HFF-Myc (cell line): ENCODE results near the gene HAUS3.

Source experiments
- DNase-seq: peaks from one replicate; pipeline ENCODE4 v3.0.0-alpha.2; 2011; ENCODE audit warnings: low read depth; ENCODE audit errors: extremely low read depth
- H3K4me3 ChIP-seq: replicated peaks from 2 replicates; pipeline ENCODE4 v1.5.1; 2011; ENCODE audit warnings: low read depth, mild to moderate bottlenecking, control low read depth, low read length
- CTCF ChIP-seq: IDR thresholded peaks from 2 replicates; pipeline ENCODE4 v1.5.1; 2012; ENCODE audit warnings: mild to moderate bottlenecking, low read depth, low read length, control low read depth; ENCODE audit errors: missing control alignments

The HAUS3 gene

GRCh38 chr4:2241410-2242353 is at the start of gene HAUS3, which contains the start of gene POLN:
Gene HAUS3, minus strand, starts transcription at chr4:2242121. Its CDS starts 1,175 bp downstream, at chr4:2240946.
Gene POLN, minus strand, starts transcription at chr4:2242121. Its CDS starts 12,890 bp downstream, at chr4:2229231.
- DNase-seq = peak; percentile 94

GRCh38 chr4:2290974-2291704 is 49.2 kb upstream of the HAUS3 start:
- no peak for TF ChIP-seq CTCF
- no peak overlapping the region for H3K4me3 ChIP-seq
- DNase-seq = no peak

More at GRCh38 chr4:2241410-2242353, at the start of gene HAUS3, which contains the start of gene POLN:
- no peak for TF ChIP-seq CTCF
- peak within 1 kb of the TSS; percentile 88 for H3K4me3 ChIP-seq

GRCh38 chr4:2290488-2290887 is 48.6 kb upstream of the HAUS3 start:
- no peak for DNase-seq
- TF ChIP-seq CTCF = no peak
- H3K4me3 ChIP-seq = no peak overlapping the region

GRCh38 chr4:2289955-2290333 is 48.0 kb upstream of the HAUS3 start:
- DNase-seq = no peak
- no peak for TF ChIP-seq CTCF
- no peak overlapping the region for H3K4me3 ChIP-seq

- TF ChIP-seq CTCF = no peak
- no peak overlapping the region for H3K4me3 ChIP-seq
- no peak for DNase-seq
Observed at GRCh38 chr4:2289311-2289954, 47.5 kb upstream of the HAUS3 start.

GRCh38 chr4:2288051-2288541 is 46.2 kb upstream of the HAUS3 start:
- no peak for TF ChIP-seq CTCF
- DNase-seq = no peak
- no peak overlapping the region for H3K4me3 ChIP-seq
